Esophagus squamous epithelium (tissue), 5 donors: ENCODE results near the gene RANGAP1. TPM values are rescaled to one million over a fixed set of nuclear protein-coding genes. Genes with fewer than 3 reads are reported as not detected.
A peak's percentile ranks its signal among the peaks of the same experiment; 100 is the strongest.
"Not testable (repeated sequence)": the region's sequence is repeated elsewhere in the genome, so short reads cannot be mapped to it uniquely, and the experiment has no call there.

ENCODE experiments used
- DNase-seq: peaks from one replicate; lab custom pipeline; 2025; lab: John Stamatoyannopoulos, UW
- H3K27ac ChIP-seq, 4 donors: fragments of 200-600 bp; sonication (generic); one replicate each; pipeline ENCODE4 v1.5.1; 2016 to 2019; ENCODE audit warnings: mild to moderate bottlenecking in 1 of 4
- H3K27me3 ChIP-seq, 4 donors: fragments of 200-600 bp; sonication (generic); 1 replicate in 3 of 4; 2 replicates in 1 of 4; pipeline versions ENCODE4 v1.5.1 to v1.6.0; 2017 to 2021; ENCODE audit warnings: antibody characterized with exemption in 1 of 4
- H3K36me3 ChIP-seq, 3 donors: fragments of 200-600 bp; sonication (generic); one replicate each; pipeline ENCODE4 v1.5.1; 2016 to 2019
- H3K4me1 ChIP-seq, 3 donors: fragments of 200-600 bp; sonication (generic); one replicate each; pipeline ENCODE4 v1.5.1; 2017 to 2019
- H3K4me3 ChIP-seq, 4 donors: fragments of 200-600 bp; sonication (generic); 1 replicate in 3 of 4; 2 replicates in 1 of 4; pipeline ENCODE4 v1.5.1; 2016 to 2019; ENCODE audit warnings: mild to moderate bottlenecking in 2 of 4, moderate library complexity in 1 of 4
- H3K9me3 ChIP-seq, 3 donors: fragments of 200-600 bp; sonication (generic); one replicate each; pipeline ENCODE4 v1.5.1; 2016 to 2019
- POLR2A ChIP-seq, 4 donors: fragments of 450-650 bp; IDR thresholded peaks; one replicate each; pipeline ENCODE4 v1.6.1; 2017; ENCODE audit warnings: antibody characterized with exemption in 4 of 4, mild to moderate bottlenecking in 4 of 4, moderate library complexity in 3 of 4
- WGBS, 2 donors: methylation state at CpG; one replicate each; pipeline ENCODE4 v1.1.5; 2018; 5-methylcytosine and 5-hydroxymethylcytosine counted together
- intact Hi-C: fragments of 100-400 bp; cut with DNase I; formaldehyde crosslinking; loops from one replicate; pipeline ENCODE4 v1.15.0; 2022
- total RNA-seq, 4 donors: library from RNA; depleted of rRNA; stranded (reverse); fragments of >200 nt; gene quantifications; one replicate each; pipeline ENCODE4 v1.1.0, GENCODE V29; 2016
- TF ChIP-seq, protein P1 (sequence below), 6 experiments: fragments of 450-650 bp in 4 of 6; fragments of 200-600 bp in 2 of 6; sonication (generic) in 2 of 6; IDR thresholded peaks; one replicate each; pipeline ENCODE4 v1.5.1; 2016 to 2019; ENCODE audit warnings: antibody characterized with exemption in 6 of 6, mild to moderate bottlenecking in 4 of 6, moderate library complexity in 4 of 6
- donor health status: DM: yes; HTN: yes; CAD: no.

Gene RANGAP1
- total RNA-seq, 4 donors from 2014 or later = 80.1 to 98.5 (median 84.5) TPM

DNA sequence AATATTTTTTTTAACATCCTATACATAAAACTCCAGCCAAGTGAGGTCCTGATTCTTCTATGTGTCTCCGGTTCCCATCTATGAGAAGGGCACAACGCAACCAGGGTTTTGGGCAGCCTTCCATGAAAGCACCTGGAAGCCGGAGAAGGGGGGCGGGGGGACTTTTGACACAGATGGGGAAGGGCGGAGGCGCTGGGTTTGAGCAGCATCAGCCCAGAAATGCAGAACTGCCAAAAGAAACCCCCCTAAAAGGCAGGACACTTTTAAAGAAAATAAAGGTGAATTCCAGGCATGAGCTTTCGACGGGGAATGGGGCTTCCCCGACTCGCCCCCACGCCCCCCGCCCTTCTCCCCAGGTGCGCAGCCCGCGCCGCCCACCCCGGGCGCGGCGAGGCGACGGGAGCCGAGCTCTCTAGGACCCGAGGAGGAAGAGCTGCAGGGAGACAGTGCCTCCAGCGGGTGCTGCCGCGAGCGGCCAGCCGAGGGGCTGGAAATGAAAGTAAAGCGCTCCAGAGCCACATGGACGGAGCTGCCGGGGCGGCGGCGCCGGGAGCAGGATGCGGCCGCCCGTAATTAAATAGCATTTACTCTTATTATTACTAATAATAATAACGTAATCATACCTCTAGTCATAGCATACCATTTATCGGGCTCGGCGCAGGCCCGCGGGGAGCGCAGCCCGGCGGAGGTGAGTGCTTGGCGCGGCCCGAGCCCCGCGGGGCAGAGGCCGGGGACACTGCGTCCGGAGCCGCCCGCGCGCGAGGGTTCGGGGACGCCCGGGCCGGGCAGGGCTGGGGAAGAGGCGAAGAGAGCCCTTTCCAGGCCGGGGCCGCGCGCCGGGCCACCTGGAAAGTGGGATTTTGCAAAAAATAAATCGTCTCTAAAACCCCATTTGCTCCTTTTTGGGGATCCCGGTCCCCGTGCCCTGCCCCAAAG is 15.4 kb upstream of the RANGAP1 start, which contains the start of gene ZC3H7B:
Gene ZC3H7B (plus strand): TSS at position 441 of the 936 bp plus-strand sequence. CDS start 19,136 bp downstream, outside the sequence.
- Histone ChIP-seq H3K9me3 (no peaks in the 10 kb centered on the region), H3K4me1 (peaks cover 18 to 49% (median 19%) of the 10 kb centered on the region in 3 donors), H3K27me3 (no peaks in the 10 kb centered on the region), H3K4me3 (peak within 1 kb of the TSS; percentile 79 to 99 (median 95)), H3K27ac (peak within 1 kb of the TSS; percentile 89 to 94 (median 90)), H3K36me3 (no peaks in the 10 kb centered on the region)
- TF ChIP-seq, protein P1, sequence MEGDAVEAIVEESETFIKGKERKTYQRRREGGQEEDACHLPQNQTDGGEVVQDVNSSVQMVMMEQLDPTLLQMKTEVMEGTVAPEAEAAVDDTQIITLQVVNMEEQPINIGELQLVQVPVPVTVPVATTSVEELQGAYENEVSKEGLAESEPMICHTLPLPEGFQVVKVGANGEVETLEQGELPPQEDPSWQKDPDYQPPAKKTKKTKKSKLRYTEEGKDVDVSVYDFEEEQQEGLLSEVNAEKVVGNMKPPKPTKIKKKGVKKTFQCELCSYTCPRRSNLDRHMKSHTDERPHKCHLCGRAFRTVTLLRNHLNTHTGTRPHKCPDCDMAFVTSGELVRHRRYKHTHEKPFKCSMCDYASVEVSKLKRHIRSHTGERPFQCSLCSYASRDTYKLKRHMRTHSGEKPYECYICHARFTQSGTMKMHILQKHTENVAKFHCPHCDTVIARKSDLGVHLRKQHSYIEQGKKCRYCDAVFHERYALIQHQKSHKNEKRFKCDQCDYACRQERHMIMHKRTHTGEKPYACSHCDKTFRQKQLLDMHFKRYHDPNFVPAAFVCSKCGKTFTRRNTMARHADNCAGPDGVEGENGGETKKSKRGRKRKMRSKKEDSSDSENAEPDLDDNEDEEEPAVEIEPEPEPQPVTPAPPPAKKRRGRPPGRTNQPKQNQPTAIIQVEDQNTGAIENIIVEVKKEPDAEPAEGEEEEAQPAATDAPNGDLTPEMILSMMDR (IDR thresholded peaks at IDR 0.05) = peak; percentile 16 to 61 (median 52)
- peak in 2 of 4 donors; percentile 52 to 55 for TF ChIP-seq POLR2A (IDR thresholded peaks at IDR 0.05)
- intact Hi-C loops = no loop called here
- no peak for DNase-seq
- WGBS, 2 donors = 0% methylated on average over 20 to 31 of the region's 74 CpGs

DNA sequence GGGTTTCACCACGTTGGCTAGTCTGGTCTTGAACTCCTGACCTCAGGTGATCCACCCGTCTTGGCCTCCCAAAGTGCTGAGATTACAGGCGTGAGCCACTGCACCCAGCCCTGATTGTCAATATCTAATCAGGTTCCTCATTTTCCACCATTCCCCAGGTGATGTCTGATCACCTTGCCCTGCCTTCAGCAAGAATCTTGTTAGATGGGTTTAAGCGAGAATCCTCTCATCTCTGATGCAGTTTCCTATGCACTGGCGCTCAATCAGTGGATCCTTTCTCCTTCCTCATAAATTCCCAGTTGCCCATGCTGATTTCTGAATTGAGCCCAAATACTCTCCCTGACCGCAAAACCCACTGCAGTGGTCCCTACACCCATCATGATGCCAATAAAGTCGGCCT is 14.7 kb upstream of the RANGAP1 start:
- Histone ChIP-seq H3K27ac (peak overlapping the region; percentile 89 to 94 (median 90)), H3K4me1 (peaks cover 18 to 44% (median 19%) of the 10 kb centered on the region in 3 donors), H3K4me3 (peak overlapping the region; percentile 79 to 99 (median 95)), H3K9me3 (no peaks in the 10 kb centered on the region), H3K27me3 (no peaks in the 10 kb centered on the region), H3K36me3 (no peaks in the 10 kb centered on the region)
- TF ChIP-seq POLR2A (IDR thresholded peaks at IDR 0.05) = no peak
- TF ChIP-seq, protein P1 (IDR thresholded peaks at IDR 0.05) = no peak
- no peak for DNase-seq
- intact Hi-C loops = no loop called here
- 38 to 40% methylated on average over 7 of the region's 7 CpGs for WGBS, 2 donors

DNA sequence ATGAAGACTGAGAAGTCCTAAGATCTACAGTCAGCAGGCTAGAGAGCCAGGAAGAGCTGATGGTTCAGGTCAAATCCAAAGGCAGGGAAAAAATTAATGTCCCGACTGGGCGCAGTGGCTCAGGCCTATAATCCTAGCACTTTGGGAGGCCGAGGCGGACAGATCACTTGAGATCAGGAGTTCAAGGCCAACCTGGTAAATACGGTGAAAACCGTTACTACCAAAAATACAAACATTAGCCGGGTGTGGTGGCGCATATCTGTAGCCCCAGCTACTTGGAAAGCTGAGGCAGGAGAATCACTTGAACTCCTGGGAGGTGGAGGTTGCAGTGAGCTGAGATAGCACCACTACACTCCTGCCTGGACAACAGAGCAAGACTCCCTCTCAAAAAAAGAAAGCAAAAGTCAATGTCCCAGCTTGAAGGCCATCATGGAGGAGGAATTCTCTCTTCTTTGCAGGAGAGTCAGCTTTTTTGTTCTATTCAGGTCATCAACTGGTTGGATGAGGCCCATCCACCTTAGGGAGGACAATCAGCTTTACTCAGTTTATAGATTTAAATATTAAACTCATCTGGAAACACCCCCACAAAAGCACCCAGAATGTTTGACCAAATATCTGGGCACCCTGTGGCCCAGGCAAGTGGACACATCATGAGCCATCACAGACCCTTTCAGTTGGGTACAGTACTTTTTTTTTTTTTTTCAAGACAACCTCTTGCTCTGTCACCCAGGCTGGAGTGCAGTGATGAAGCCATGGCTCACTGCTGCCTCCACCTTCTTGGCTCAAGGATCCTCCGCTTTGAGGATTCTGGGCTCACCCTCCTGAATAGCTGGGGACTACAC is 11.1 kb upstream of the RANGAP1 start:
- Histone ChIP-seq H3K4me3 (no peak overlapping the region), H3K27me3 (no peaks in the 10 kb centered on the region), H3K27ac (no peak overlapping the region), H3K4me1 (peaks cover 7 to 11% (median 7%) of the 10 kb centered on the region in 3 donors), H3K9me3 (no peaks in the 10 kb centered on the region), H3K36me3 (no peaks in the 10 kb centered on the region)
- intact Hi-C loops = no loop called here
- WGBS, 2 donors = 88 to 95% methylated on average over 9 of the region's 9 CpGs
- no peak for DNase-seq
- TF ChIP-seq POLR2A (IDR thresholded peaks at IDR 0.05) = no peak
- TF ChIP-seq, protein P1 (IDR thresholded peaks at IDR 0.05) = no peak

DNA sequence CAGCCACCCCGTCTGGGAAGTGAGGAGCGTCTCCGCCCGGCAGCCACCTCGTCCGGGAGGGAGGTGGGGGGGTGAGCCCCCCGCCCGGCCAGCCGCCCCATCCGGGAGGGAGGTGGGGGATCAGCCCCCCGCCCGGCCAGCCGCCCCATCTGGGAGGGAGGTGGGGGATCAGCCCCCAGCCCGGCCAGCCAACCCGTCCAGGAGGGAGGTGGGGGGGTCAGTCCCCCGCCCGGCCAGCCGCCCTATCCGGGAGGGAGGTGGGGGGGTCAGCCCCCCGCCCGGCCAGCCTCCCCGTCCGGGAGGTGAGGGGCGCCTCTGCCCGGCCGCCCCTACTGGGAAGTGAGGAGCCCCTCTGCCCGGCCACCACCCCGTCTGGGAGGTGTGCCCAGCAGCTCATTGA is 8.8 kb upstream of the RANGAP1 start:
- H3K27ac ChIP-seq, H3K9me3 ChIP-seq, H3K36me3 ChIP-seq, H3K27me3 ChIP-seq, intact Hi-C loops, H3K4me3 ChIP-seq, DNase-seq: not testable (repeated sequence)
- H3K4me1 ChIP-seq = peaks cover 0 to 10% (median 0%) of the 10 kb centered on the region in 3 donors
- no CpG with 5 or more reads among the region's 28 CpGs for WGBS, 2 donors
